CD1c-positive myeloid dendritic cell (primary cell): ENCODE data around the gene WDR72.
"Not testable (repeated sequence)": the region's sequence is repeated elsewhere in the genome, so short reads cannot be mapped to it uniquely, and the experiment has no call there.

Source experiments
- DNase-seq: peaks from one replicate; pipeline ENCODE4 v3.0.0-alpha.2; 2016; ENCODE audit errors: extremely low spot score

Gene WDR72

GRCh38 chr15:53709821-53710220, 49.6 kb downstream of the WDR72 start:
- no peak for DNase-seq

GRCh38 chr15:53695365-53695764, 64.1 kb downstream of the WDR72 start:
- no peak for DNase-seq

GRCh38 chr15:53694476-53694874, 65.0 kb downstream of the WDR72 start:
- no peak for DNase-seq

- no peak for DNase-seq
Measured at GRCh38 chr15:53693729-53694475, 65.6 kb downstream of the WDR72 start.

- DNase-seq: not testable (repeated sequence)
Measured at GRCh38 chr15:53684162-53684561, 75.3 kb downstream of the WDR72 start.

GRCh38 chr15:53681056-53681455, 78.4 kb downstream of the WDR72 start:
- no peak for DNase-seq

GRCh38 chr15:53675832-53676231, 83.6 kb downstream of the WDR72 start:
- no peak for DNase-seq

GRCh38 chr15:53671545-53671944, 87.9 kb downstream of the WDR72 start:
- DNase-seq: no peak

GRCh38 chr15:53670701-53671100, 88.8 kb downstream of the WDR72 start:
- no peak for DNase-seq

GRCh38 chr15:53665930-53666329, 93.5 kb downstream of the WDR72 start:
- no peak for DNase-seq

- DNase-seq: no peak
Measured at GRCh38 chr15:53658827-53659555, 100.5 kb downstream of the WDR72 start.

- DNase-seq: no peak
Measured at GRCh38 chr15:53658255-53658654, 101.2 kb downstream of the WDR72 start.

GRCh38 chr15:53648934-53649333, 110.5 kb downstream of the WDR72 start:
- no peak for DNase-seq

GRCh38 chr15:53644660-53645059, 114.8 kb downstream of the WDR72 start:
- DNase-seq: no peak

- DNase-seq: no peak
Measured at GRCh38 chr15:53634517-53635106, 124.9 kb downstream of the WDR72 start.

- no peak for DNase-seq
Measured at GRCh38 chr15:53627279-53627678, 132.2 kb downstream of the WDR72 start.

- DNase-seq: no peak
Measured at GRCh38 chr15:53625962-53626845, 133.3 kb downstream of the WDR72 start.

GRCh38 chr15:53625260-53625659, 134.2 kb downstream of the WDR72 start:
- no peak for DNase-seq

- no peak for DNase-seq
Measured at GRCh38 chr15:53618461-53618860, 141.0 kb downstream of the WDR72 start.

GRCh38 chr15:53611145-53611920, 148.1 kb downstream of the WDR72 start:
- no peak for DNase-seq

GRCh38 chr15:53591041-53591440, 168.4 kb downstream of the WDR72 start:
- DNase-seq: no peak
